ENCODE results near the gene PREX1. TPM values are rescaled to one million over a fixed set of nuclear protein-coding genes. Genes with fewer than 3 reads are reported as not detected.

Gene PREX1
- total RNA-seq, 4 donors from 2014 or later, result 9.9 to 150 (median 18.4) TPM

DNA sequence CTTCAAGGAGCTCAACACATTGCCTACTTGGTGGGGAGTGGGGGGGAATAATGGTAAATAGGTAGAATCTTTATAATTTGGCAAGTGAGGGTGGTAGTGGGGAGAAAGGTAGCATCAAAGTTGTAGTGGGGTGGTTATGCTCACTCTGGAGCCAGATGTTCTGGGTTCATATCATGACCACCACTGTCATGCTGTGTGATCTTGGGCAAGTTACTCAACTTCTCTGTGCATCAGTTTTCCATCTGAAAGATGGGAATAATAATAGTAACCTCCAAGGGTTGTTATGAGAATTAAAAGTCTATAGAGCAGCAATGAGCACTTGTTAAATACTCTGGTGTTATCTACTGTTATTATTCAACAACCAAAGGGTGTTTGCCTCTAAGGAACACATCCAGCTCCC, 22.0 kb upstream of the PREX1 start:
- H3K9me3 ChIP-seq, result no peaks in the 10 kb centered on the region
- TF ChIP-seq, protein P1, sequence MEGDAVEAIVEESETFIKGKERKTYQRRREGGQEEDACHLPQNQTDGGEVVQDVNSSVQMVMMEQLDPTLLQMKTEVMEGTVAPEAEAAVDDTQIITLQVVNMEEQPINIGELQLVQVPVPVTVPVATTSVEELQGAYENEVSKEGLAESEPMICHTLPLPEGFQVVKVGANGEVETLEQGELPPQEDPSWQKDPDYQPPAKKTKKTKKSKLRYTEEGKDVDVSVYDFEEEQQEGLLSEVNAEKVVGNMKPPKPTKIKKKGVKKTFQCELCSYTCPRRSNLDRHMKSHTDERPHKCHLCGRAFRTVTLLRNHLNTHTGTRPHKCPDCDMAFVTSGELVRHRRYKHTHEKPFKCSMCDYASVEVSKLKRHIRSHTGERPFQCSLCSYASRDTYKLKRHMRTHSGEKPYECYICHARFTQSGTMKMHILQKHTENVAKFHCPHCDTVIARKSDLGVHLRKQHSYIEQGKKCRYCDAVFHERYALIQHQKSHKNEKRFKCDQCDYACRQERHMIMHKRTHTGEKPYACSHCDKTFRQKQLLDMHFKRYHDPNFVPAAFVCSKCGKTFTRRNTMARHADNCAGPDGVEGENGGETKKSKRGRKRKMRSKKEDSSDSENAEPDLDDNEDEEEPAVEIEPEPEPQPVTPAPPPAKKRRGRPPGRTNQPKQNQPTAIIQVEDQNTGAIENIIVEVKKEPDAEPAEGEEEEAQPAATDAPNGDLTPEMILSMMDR (IDR thresholded peaks at IDR 0.05), result no peak
- TF ChIP-seq POLR2A (IDR thresholded peaks at IDR 0.05), result no peak
- no peak overlapping the region for H3K27ac ChIP-seq
- no peak overlapping the region for H3K4me3 ChIP-seq
- no peaks in the 10 kb centered on the region for H3K27me3 ChIP-seq
- H3K36me3 ChIP-seq, result no peaks in the 10 kb centered on the region
- no peak for DNase-seq
- no peaks in the 10 kb centered on the region for H3K4me1 ChIP-seq

DNA sequence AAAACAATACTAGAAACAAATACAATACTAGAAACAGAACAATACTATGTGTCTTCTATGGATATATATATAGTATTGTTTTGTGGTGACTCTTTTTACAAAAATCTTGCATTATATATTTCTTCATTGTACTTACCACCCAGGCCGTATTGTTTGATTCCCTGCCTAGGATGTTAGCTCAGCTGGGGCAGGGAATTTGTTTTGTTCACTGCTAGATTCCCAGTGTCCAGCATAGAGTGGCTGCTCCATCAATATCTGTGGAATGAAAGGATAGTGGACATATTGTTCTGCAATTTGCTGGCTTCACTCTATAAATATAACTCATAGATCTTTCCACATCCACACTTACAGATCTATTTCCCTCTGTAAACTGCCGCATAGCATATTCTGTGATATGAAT, 21.5 kb upstream of the PREX1 start:
- H3K27ac ChIP-seq, result no peak overlapping the region
- TF ChIP-seq, protein P1 (IDR thresholded peaks at IDR 0.05), result no peak
- TF ChIP-seq POLR2A (IDR thresholded peaks at IDR 0.05), result no peak
- H3K36me3 ChIP-seq, result no peaks in the 10 kb centered on the region
- no peak for DNase-seq
- H3K27me3 ChIP-seq, result no peaks in the 10 kb centered on the region
- no peak overlapping the region for H3K4me3 ChIP-seq
- H3K9me3 ChIP-seq, result no peaks in the 10 kb centered on the region
- H3K4me1 ChIP-seq, result no peaks in the 10 kb centered on the region

DNA sequence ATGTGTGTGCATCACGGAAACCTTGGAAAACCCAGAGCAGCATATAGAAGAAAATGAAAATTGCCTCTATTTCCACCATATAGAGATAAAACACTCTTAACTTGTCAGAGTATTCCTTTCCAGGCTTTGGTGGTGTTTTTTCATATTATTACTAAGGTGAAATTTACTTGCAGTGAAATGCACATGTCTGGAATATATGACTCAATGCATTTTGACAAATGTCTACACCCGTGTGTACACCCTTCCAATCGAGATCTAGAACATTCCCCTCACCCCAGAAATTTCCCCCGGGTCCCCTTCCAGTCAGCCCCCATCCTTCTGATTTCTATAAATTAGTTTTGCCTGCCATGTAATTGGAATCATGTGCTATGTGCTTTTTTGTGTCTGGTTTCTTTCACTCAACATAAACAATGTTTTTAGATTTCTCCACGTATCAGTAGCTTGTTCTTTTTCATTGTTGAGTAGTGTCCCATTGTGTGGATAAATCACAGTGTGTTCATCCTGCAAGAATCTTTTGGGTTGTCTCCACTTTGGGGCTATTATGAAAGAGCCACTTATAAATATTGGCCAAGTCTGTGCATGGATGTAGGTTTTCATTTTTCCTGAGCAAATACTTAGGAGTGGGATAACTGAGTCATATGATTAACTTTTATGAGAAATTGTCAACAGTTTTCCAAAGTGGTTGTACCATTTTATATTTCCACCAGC, 19.9 kb upstream of the PREX1 start:
- H3K27me3 ChIP-seq, result no peaks in the 10 kb centered on the region
- no peak for DNase-seq
- no peaks in the 10 kb centered on the region for H3K36me3 ChIP-seq
- TF ChIP-seq, protein P1 (IDR thresholded peaks at IDR 0.05), result no peak
- no peak for TF ChIP-seq POLR2A (IDR thresholded peaks at IDR 0.05)
- H3K9me3 ChIP-seq, result no peaks in the 10 kb centered on the region
- no peak overlapping the region for H3K4me3 ChIP-seq
- H3K27ac ChIP-seq, result peak overlapping the region in 1 of 4 donors; percentile 57
- no peaks in the 10 kb centered on the region for H3K4me1 ChIP-seq

DNA sequence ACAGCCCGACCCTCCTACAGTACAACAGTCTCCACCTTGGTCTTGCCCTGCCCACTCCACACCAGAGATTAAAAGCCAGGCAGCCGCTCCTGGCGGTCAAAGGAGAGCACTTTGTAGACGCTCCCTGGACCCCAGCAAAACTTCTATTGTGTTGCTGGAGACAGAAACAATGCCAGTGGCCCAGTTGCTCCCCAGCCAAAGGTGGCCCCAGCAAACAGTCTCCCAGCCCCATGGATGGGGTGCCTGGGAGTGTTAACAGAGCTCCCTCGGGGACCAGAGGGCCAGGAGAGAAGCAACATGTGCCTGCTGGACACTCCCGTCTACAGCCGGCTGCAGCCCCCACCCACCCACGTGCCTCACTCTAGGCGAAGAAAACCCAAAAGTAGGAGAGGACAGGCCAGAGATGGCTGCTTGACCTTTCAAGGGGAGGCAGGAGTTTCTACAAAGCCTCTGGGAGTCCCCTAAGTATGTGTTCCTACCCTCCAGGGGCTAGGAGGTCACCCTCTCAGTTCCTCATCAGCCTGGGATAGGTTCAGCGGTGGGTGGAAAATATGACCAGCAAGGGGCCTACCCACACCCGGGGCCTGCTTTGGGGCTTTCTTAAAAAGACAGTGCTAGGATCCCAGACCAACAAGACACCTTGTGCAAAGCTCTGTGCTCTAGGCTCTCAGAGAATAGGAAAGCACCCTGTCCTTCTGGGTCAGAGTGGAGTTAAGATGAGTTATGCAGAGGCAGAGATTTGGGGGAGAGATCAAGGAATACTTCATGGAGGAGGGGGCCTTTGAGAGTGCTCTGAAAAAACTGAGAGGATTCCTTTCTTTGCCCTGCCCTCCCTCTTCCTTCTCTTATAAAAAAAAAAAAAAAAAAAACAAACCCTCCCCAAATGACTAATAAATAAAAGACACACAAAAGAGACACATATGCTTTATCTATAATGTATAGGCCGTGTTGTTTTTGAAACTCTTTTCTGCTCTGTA, 19.0 kb upstream of the PREX1 start:
- Histone ChIP-seq H3K9me3 (no peaks in the 10 kb centered on the region), H3K36me3 (no peaks in the 10 kb centered on the region), H3K4me3 (peak overlapping the region in 1 of 4 donors; percentile 6), H3K27me3 (no peaks in the 10 kb centered on the region), H3K4me1 (no peaks in the 10 kb centered on the region), H3K27ac (peak overlapping the region in 1 of 4 donors; percentile 57)
- peak in 2 of 3 donors; percentile 71 to 74 for DNase-seq
- TF ChIP-seq, protein P1 (IDR thresholded peaks at IDR 0.05), result no peak
- TF ChIP-seq POLR2A (IDR thresholded peaks at IDR 0.05), result no peak

DNA sequence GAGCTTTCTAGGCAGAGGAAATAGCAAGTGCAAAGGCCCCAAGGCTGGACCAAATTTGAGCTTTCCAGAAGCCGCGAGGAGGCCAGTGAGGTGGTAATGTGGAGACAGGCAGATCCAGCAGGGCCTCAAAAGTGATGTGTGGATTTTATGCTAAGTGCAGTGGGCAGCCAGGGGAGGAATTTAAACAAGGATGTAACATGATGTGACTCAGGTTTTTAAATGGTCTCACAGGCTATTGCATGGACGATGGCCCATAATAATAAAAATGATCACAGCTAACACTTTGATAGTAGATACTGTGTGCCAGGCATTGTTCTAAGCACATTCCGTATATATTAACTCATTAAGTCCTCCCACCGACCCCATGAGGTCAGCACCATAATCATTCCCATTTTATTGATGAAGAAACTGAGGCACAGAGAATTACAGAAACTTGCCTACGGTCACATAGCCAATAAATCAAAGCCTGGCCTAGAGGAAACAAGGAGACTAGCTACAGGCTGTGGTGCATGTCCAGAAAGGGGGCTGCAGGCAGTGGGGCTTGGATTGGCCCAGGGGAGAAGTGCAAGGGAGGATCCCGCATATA, 18.0 kb upstream of the PREX1 start:
- H3K36me3 ChIP-seq, result no peaks in the 10 kb centered on the region
- DNase-seq, result no peak
- no peak overlapping the region for H3K27ac ChIP-seq
- no peak for TF ChIP-seq POLR2A (IDR thresholded peaks at IDR 0.05)
- TF ChIP-seq, protein P1 (IDR thresholded peaks at IDR 0.05), result no peak
- H3K4me3 ChIP-seq, result no peak overlapping the region
- H3K27me3 ChIP-seq, result no peaks in the 10 kb centered on the region
- H3K9me3 ChIP-seq, result no peaks in the 10 kb centered on the region
- no peaks in the 10 kb centered on the region for H3K4me1 ChIP-seq
